ENCODE results near the gene PHACTR4. TPM values are rescaled to one million over a fixed set of nuclear protein-coding genes. Genes with fewer than 3 reads are reported as not detected.
A peak's percentile ranks its signal among the peaks of the same experiment; 100 is the strongest.

Gene PHACTR4
- total RNA-seq, 1 experiment from 2014 or later, result 52.9 TPM

- H3K4me1 Mint-ChIP-seq, result peaks cover 21% of the 10 kb centered on the region
- no peak for ATAC-seq
- CTCF ChIA-PET, result interaction anchor here (1.3 to 1.5 kb wide), 2 partner anchors 14 to 78 kb away, joined by 3 to 5 read pairs; no protein-coding TSS in a partner anchor
Measured at GRCh38 chr1:28437264-28437923, 67.9 kb downstream of the PHACTR4 start.

GRCh38 chr1:28437924-28438699 lies 68.6 kb downstream of the PHACTR4 start:
- peak overlapping the region; percentile 42 for H3K27ac Mint-ChIP-seq
- CTCF ChIA-PET, result no interaction called here

More at GRCh38 chr1:28437264-28437923, 67.9 kb downstream of the PHACTR4 start:
- no peak for TF ChIP-seq STAT6 (CRISPR knock-in tag; conservative IDR thresholded peaks at IDR 0.05; ENCODE audit: low read depth)
- TF ChIP-seq NR3C1 (CRISPR knock-in tag; conservative IDR thresholded peaks at IDR 0.05; ENCODE audit: low read depth), result no peak
- no peak for TF ChIP-seq CREM (CRISPR knock-in tag; IDR thresholded peaks at IDR 0.05)
- TF ChIP-seq NFE2L1 (CRISPR knock-in tag; IDR thresholded peaks at IDR 0.05), result no peak
- no peak for TF ChIP-seq ZNF671 (CRISPR knock-in tag; IDR thresholded peaks at IDR 0.05)
- TF ChIP-seq ZNF416 (CRISPR knock-in tag; IDR thresholded peaks at IDR 0.05), result no peak
- TF ChIP-seq USF1 (CRISPR knock-in tag; IDR thresholded peaks at IDR 0.05), result no peak
- TF ChIP-seq GABPB1 (CRISPR knock-in tag; IDR thresholded peaks at IDR 0.05), result no peak
- peaks cover 4% of the 10 kb centered on the region; the same call in 1 of the 2 replicates for H3K9me3 Mint-ChIP-seq
- H3K27me3 Mint-ChIP-seq (ENCODE audit: low read depth), result no peaks in the 10 kb centered on the region
- no peak for DNase-seq (ENCODE audit: low spot score)
- no peak overlapping the region for H3K4me3 Mint-ChIP-seq
- POLR2A ChIA-PET, result interaction anchor here (0.6 kb wide), 1 partner anchor 386 kb away, joined by 3 read pairs; no protein-coding TSS in a partner anchor
- peaks cover 7% of the 10 kb centered on the region for H3K36me3 Mint-ChIP-seq
- H3K27ac Mint-ChIP-seq, result peak overlapping the region; percentile 42

GRCh38 chr1:28439320-28439719 lies 69.8 kb downstream of the PHACTR4 start:
- Mint-ChIP-seq H3K9me3 (peaks cover 15% of the 10 kb centered on the region), H3K4me3 (no peak overlapping the region), H3K27me3 (ENCODE audit: low read depth) (no peaks in the 10 kb centered on the region), H3K4me1 (peaks cover 21% of the 10 kb centered on the region), H3K27ac (no peak overlapping the region), H3K36me3 (peaks cover 17% of the 10 kb centered on the region)
- ATAC-seq (no peak), DNase-seq (ENCODE audit: low spot score) (no peak)
- CTCF ChIA-PET, result no interaction called here
- POLR2A ChIA-PET, result no interaction called here
- TF ChIP-seq ZNF281 (CRISPR knock-in tag; IDR thresholded peaks at IDR 0.05) (no peak), E2F1 (CRISPR knock-in tag; IDR thresholded peaks at IDR 0.05) (no peak), TP53 (CRISPR knock-in tag; IDR thresholded peaks at IDR 0.05) (no peak), PREB (CRISPR knock-in tag; IDR thresholded peaks at IDR 0.05; ENCODE audit: borderline replicate concordance) (no peak), MLX (CRISPR knock-in tag; IDR thresholded peaks at IDR 0.05) (no peak), RORB (CRISPR knock-in tag; IDR thresholded peaks at IDR 0.05) (no peak)

More at GRCh38 chr1:28437924-28438699, 68.6 kb downstream of the PHACTR4 start:
- Mint-ChIP-seq H3K9me3 (peaks cover 8% of the 10 kb centered on the region), H3K4me1 (peaks cover 21% of the 10 kb centered on the region), H3K27me3 (ENCODE audit: low read depth) (no peaks in the 10 kb centered on the region), H3K36me3 (peaks cover 11% of the 10 kb centered on the region), H3K4me3 (no peak overlapping the region)
- POLR2A ChIA-PET, result no interaction called here
- peak; percentile 24 for DNase-seq (ENCODE audit: low spot score)
- peak; percentile 88 for ATAC-seq
- no peak for TF ChIP-seq ZMAT4 (CRISPR knock-in tag; IDR thresholded peaks at IDR 0.05)
- TF ChIP-seq USF1 (CRISPR knock-in tag; IDR thresholded peaks at IDR 0.05), result no peak
